ENCODE results near the gene TBC1D14. TPM values are rescaled to one million over a fixed set of nuclear protein-coding genes. Genes with fewer than 3 reads are reported as not detected.

Gene TBC1D14
- total and polyA plus RNA-seq, 3 donors from 2014 or later: 78.0 to 98.8 (median 87.6) TPM

DNA sequence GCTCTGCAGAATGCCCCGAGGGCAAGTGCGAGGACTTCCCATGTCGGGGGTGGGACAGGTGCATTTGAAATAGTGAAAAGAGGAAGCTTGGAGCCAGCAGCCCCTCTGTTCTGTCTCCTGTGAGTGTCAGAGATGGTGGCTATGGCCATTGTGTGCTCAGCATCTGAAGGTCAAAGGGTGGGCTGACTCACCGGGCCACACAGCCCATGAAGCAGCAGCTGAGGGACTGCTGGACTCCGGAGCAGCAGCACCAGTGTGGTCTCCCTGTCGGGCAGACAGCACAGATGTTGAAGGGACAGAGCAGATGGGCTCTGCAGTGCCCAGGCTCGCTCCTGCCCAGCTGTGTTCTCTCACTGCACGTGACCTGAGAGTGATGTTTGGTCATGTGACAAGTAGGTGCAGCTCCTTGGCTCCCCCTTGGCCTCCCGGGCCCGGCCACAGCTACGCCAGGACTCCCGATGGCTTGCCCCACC is 53.5 kb downstream of the TBC1D14 start:
- 89 to 92% methylated on average over 7 to 12 of the region's 12 CpGs for whole genome bisulfite sequencing, 2 donors
- no peak for TF ChIP-seq POLR2A (IDR thresholded peaks at IDR 0.05)
- TF ChIP-seq CTCF (IDR thresholded peaks at IDR 0.05): no peak

DNA sequence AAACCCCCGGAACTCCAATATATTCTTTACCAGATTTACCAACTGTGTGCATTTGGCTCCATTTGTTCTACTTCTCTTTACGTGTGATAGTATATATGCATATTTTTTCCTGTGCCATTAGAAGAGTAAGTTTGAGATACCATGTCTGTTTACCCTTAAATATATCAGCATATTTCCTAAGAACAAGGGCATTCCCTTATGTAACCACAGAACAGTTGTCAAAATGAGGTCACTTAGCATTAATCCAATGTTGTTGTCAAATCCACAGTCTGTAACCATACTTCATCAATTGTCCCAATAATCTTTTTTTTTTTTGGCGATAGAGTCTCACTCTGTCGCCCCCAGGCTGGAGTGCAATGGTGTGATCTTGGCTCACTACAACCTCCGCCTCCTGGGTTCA is 55.2 kb downstream of the TBC1D14 start:
- no peak for DNase-seq

More for the DNA sequence above, 53.5 kb downstream of the TBC1D14 start:
- Histone ChIP-seq H3K9me3 (no peaks in the 10 kb centered on the region), H3K27me3 (no peaks in the 10 kb centered on the region), H3K4me3 (no peak overlapping the region), H3K27ac (no peak overlapping the region), H3K36me3 (ENCODE audit: low read depth, missing control alignments) (no peaks in the 10 kb centered on the region), H3K4me1 (no peaks in the 10 kb centered on the region)
- no peak for DNase-seq
- intact Hi-C loops (cut with DNase I; ENCODE audit: low total_unique reads): no loop called here

DNA sequence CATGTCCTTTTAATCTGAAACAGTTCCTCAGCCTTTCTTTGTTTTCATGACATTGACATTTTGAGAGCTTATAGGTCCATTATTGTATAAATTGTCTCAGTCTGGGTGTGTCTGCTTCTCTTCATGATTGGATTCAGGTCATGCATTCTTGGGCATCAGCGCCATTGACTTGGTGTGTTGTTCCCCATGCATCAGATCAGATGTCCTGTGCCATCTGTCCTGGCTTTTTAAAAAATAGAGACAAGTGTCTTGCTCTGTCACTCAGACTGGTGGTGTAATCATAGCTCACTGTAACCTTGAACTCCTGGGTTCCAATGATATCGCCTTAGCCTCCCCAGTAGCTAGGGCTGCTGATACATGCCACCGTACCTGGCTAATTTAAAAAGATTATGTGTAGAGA is 55.7 kb downstream of the TBC1D14 start:
- no peak overlapping the region for H3K4me3 ChIP-seq
- DNase-seq: no peak
- no peaks in the 10 kb centered on the region for H3K36me3 ChIP-seq (ENCODE audit: low read depth, missing control alignments)
- no peaks in the 10 kb centered on the region for H3K4me1 ChIP-seq
- no peak for TF ChIP-seq CTCF (IDR thresholded peaks at IDR 0.05)
- TF ChIP-seq POLR2A (IDR thresholded peaks at IDR 0.05): no peak
- 89 to 91% methylated on average over 3 of the region's 3 CpGs for WGBS, 2 donors
- H3K27ac ChIP-seq: no peak overlapping the region
- intact Hi-C loops (cut with DNase I; ENCODE audit: low total_unique reads): no loop called here
- H3K9me3 ChIP-seq: no peaks in the 10 kb centered on the region
- no peaks in the 10 kb centered on the region for H3K27me3 ChIP-seq

More for the DNA sequence above, 55.2 kb downstream of the TBC1D14 start:
- Histone ChIP-seq H3K27me3 (no peaks in the 10 kb centered on the region), H3K36me3 (ENCODE audit: low read depth, missing control alignments) (no peaks in the 10 kb centered on the region), H3K27ac (no peak overlapping the region), H3K4me1 (no peaks in the 10 kb centered on the region), H3K4me3 (no peak overlapping the region), H3K9me3 (no peaks in the 10 kb centered on the region)
- WGBS, 2 donors: 90 to 94% methylated on average over 5 of the region's 5 CpGs
- intact Hi-C loops (cut with DNase I; ENCODE audit: low total_unique reads): no loop called here
- TF ChIP-seq CTCF (IDR thresholded peaks at IDR 0.05) (no peak), POLR2A (IDR thresholded peaks at IDR 0.05) (no peak)

DNA sequence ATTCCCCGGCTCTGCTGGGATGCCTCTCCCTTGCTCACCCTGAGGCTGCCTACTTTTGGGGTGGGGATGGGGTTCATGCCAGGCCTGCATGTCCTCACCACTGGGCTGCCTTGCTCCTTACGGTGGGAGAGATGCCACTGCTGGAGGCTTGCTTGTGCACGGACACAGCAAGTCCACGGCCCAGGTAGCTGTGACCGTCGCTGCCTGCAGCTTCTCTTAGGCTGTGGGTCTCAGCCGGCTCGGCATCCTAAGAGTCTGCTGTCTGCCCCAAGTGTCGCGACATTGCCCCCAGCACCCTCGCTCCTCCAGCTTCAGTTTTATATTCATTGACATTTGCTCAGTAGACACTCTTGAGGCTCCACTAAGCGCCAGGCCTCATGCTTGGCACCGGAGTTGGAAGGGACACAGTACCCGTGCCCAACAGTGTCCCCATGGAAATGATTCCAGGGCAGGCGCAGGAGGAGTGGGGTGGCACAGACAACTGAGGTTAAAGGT is 58.3 kb downstream of the TBC1D14 start:
- Histone ChIP-seq H3K4me3 (no peak overlapping the region), H3K36me3 (ENCODE audit: low read depth, missing control alignments) (no peaks in the 10 kb centered on the region), H3K4me1 (no peaks in the 10 kb centered on the region), H3K27me3 (no peaks in the 10 kb centered on the region), H3K9me3 (no peaks in the 10 kb centered on the region), H3K27ac (no peak overlapping the region)
- intact Hi-C loops (cut with DNase I; ENCODE audit: low total_unique reads): no loop called here
- no peak for DNase-seq
- WGBS, 2 donors: 94 to 96% methylated on average over 14 to 15 of the region's 15 CpGs
- TF ChIP-seq POLR2A (IDR thresholded peaks at IDR 0.05) (no peak), CTCF (IDR thresholded peaks at IDR 0.05) (no peak)

DNA sequence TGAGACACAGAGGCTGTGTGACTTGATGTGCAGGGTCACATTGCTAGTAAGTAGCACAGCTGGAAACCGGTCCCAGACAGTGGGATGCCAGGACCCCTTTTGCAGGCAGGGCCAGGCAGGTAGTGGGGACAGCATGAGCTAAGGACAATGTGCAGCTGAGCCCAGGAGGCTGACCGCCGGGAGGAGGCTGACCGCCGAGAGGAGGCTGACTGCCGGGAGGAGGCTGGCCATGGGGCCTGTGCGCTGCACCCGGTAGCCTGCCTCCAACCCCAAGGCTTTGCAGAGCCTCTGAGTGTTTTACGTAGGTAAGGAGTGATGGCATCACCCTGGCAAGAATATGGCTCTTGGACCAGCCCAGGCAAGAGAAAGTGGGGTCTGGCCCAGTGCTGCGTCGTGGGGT is 58.9 kb downstream of the TBC1D14 start:
- 65 to 69% methylated on average over 11 of the region's 11 CpGs for WGBS, 2 donors
- Histone ChIP-seq H3K27me3 (no peaks in the 10 kb centered on the region), H3K9me3 (no peaks in the 10 kb centered on the region), H3K36me3 (ENCODE audit: low read depth, missing control alignments) (no peaks in the 10 kb centered on the region), H3K4me1 (no peaks in the 10 kb centered on the region), H3K27ac (no peak overlapping the region), H3K4me3 (no peak overlapping the region)
- DNase-seq: no peak
- TF ChIP-seq POLR2A (IDR thresholded peaks at IDR 0.05) (no peak), CTCF (IDR thresholded peaks at IDR 0.05) (no peak)
- intact Hi-C loops (cut with DNase I; ENCODE audit: low total_unique reads): no loop called here

Measured in testis (tissue), 3 donors.